Measurements from ENCODE around the gene PLAAT2.

- no peak for TF ChIP-seq CEBPB (tag; IDR thresholded peaks at IDR 0.05)
- TF ChIP-seq BRCA1 (IDR thresholded peaks at IDR 0.05): no peak
- no peak for TF ChIP-seq BRCA1 (CRISPR knock-in tag; IDR thresholded peaks at IDR 0.05)
- no peak for TF ChIP-seq CHD2 (IDR thresholded peaks at IDR 0.05; ENCODE audit: low read depth, low read length)
- TF ChIP-seq FOXM1 (IDR thresholded peaks at IDR 0.05; ENCODE audit: low read depth): no peak
- TF ChIP-seq FOXM1 (CRISPR knock-in tag; IDR thresholded peaks at IDR 0.05; ENCODE audit: low read depth): no peak
- no peak for TF ChIP-seq CTCF (IDR thresholded peaks at IDR 0.05 in 2 of 3, conservative IDR thresholded peaks at IDR 0.05 in 1 of 3; ENCODE audit: insufficient read depth in 2 of 3, low read depth in 1 of 3, low read length in 3 of 3)
- TF ChIP-seq E2F8 (IDR thresholded peaks at IDR 0.05; ENCODE audit: low read depth, partially characterized antibody): no peak
- TF ChIP-seq POLR2A (conservative IDR thresholded peaks at IDR 0.05): no peak
- TF ChIP-seq RBM14 (IDR thresholded peaks at IDR 0.05; ENCODE audit: borderline replicate concordance, insufficient read depth, low read depth, low read length): no peak
- TF ChIP-seq ETS1 (conservative IDR thresholded peaks at IDR 0.05; ENCODE audit: control insufficient read depth, low read depth, low read length): no peak
- no peak for TF ChIP-seq ATF1 (CRISPR knock-in tag; IDR thresholded peaks at IDR 0.05)
- TF ChIP-seq ATF1 (tag; IDR thresholded peaks at IDR 0.05): no peak
- TF ChIP-seq RERE (CRISPR knock-in tag; IDR thresholded peaks at IDR 0.05; ENCODE audit: borderline replicate concordance): no peak
- TF ChIP-seq HES1 (IDR thresholded peaks at IDR 0.05; ENCODE audit: low read depth): no peak
- TF ChIP-seq RAD21 (CRISPR knock-in tag; conservative IDR thresholded peaks at IDR 0.05 in 1 of 2, IDR thresholded peaks at IDR 0.05 in 1 of 2): no peak
Measured at GRCh38 chr11:63586451-63587166, 23.4 kb upstream of the PLAAT2 start.

Measured in K562 (cell line).